Lower leg skin (tissue), 4 donors: Measurements from ENCODE around the gene STAB1. TPM values are rescaled to one million over a fixed set of nuclear protein-coding genes. Genes with fewer than 3 reads are reported as not detected.

Source experiments
- DNase-seq, 2 donors: peaks; one replicate each; pipeline ENCODE4 v3.0.0-alpha.2; 2019; ENCODE audit warnings: low spot score in 2 of 2
- H3K4me3 ChIP-seq: fragments of 200-600 bp; sonication (generic); 2 replicates; pipeline ENCODE4 v1.5.1; 2017; ENCODE audit warnings: mild to moderate bottlenecking, low read depth; ENCODE audit not compliant: poor library complexity, severe bottlenecking
- POLR2A ChIP-seq, 2 donors: fragments of 450-650 bp; IDR thresholded peaks; one replicate each; pipeline ENCODE4 v1.6.1; 2016 to 2017; ENCODE audit warnings: antibody characterized with exemption in 2 of 2, mild to moderate bottlenecking in 1 of 2, moderate library complexity in 1 of 2
- WGBS, 2 donors: methylation state at CpG; one replicate each; pipeline ENCODE4 v1.1.5; 2018; 5-methylcytosine and 5-hydroxymethylcytosine counted together
- intact Hi-C: fragments of 100-400 bp; cut with DNase I; formaldehyde crosslinking; loops from one replicate; pipeline ENCODE4 v1.15.0; 2023; ENCODE audit warnings: low total_unique reads
- total RNA-seq, 4 donors: library from RNA; depleted of rRNA; stranded (reverse); fragments of >200 nt; gene quantifications; one replicate each; pipeline ENCODE4 v1.1.0, GENCODE V29; 2016
- TF ChIP-seq, protein P1 (sequence below), 3 donors: fragments of 450-650 bp; IDR thresholded peaks; one replicate each; pipeline ENCODE4 v1.5.1; 2016; ENCODE audit warnings: antibody characterized with exemption in 3 of 3, mild to moderate bottlenecking in 3 of 3, moderate library complexity in 2 of 3

Gene STAB1
- total RNA-seq, 4 donors from 2014 or later: 10.1 to 23.9 (median 12.1) TPM

GRCh38 chr3:52477076-52477795 is 17.9 kb upstream of the STAB1 start:
- no peak overlapping the region for H3K4me3 ChIP-seq
- intact Hi-C loops: no loop called here
- DNase-seq: no peak
- 88 to 89% methylated on average over 15 to 16 of the region's 16 CpGs for WGBS, 2 donors
- TF ChIP-seq, protein P1, sequence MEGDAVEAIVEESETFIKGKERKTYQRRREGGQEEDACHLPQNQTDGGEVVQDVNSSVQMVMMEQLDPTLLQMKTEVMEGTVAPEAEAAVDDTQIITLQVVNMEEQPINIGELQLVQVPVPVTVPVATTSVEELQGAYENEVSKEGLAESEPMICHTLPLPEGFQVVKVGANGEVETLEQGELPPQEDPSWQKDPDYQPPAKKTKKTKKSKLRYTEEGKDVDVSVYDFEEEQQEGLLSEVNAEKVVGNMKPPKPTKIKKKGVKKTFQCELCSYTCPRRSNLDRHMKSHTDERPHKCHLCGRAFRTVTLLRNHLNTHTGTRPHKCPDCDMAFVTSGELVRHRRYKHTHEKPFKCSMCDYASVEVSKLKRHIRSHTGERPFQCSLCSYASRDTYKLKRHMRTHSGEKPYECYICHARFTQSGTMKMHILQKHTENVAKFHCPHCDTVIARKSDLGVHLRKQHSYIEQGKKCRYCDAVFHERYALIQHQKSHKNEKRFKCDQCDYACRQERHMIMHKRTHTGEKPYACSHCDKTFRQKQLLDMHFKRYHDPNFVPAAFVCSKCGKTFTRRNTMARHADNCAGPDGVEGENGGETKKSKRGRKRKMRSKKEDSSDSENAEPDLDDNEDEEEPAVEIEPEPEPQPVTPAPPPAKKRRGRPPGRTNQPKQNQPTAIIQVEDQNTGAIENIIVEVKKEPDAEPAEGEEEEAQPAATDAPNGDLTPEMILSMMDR (IDR thresholded peaks at IDR 0.05): no peak
- TF ChIP-seq POLR2A (IDR thresholded peaks at IDR 0.05): no peak

GRCh38 chr3:52477796-52478095 is 17.4 kb upstream of the STAB1 start:
- intact Hi-C loops: no loop called here
- no peak for DNase-seq
- no peak overlapping the region for H3K4me3 ChIP-seq
- WGBS, 2 donors: 92 to 95% methylated on average over 6 of the region's 6 CpGs
- no peak for TF ChIP-seq POLR2A (IDR thresholded peaks at IDR 0.05)
- TF ChIP-seq, protein P1 (IDR thresholded peaks at IDR 0.05): no peak

DNA sequence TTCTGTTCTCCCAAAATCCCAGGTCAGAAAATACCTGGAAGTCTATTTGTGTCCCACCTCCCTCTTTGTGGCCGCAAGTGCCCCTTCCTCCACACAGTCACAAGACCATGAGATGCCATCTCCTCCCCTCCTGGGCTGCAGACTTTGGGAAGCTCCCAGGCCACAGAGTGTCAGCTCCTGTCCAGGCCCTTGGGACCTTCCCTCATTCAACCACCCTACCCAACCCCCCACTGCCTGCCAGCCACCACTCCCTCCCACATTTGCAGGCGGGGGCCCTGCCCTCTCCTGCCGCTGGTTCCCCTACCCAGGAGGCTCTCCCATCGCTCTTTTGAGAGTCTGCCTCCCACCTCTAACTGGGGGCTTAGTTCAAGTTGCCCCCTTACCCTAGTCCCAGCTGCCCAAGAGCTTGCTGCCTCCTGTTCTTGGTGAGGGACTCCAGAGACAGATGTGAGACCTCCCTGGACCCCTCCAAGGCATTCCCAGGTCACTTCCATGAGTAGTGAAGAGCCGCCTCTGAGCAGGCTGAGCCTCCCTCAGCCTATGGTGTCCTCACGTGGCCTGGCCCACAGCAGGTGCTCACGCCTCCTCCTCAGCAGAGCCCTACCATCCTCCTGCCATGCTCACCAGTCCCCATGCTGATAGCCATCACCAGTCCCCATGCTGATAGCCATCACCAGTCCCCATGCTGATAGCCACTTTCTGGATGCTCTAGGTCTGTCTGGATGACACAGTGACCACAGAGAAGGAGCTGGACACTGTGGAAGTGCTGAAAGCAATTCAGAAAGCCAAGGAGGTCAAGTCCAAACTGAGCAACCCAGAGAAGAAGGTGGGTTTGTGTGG is 15.9 kb upstream of the STAB1 start:
- DNase-seq: no peak
- WGBS, 2 donors: 91 to 92% methylated on average over 7 of the region's 7 CpGs

GRCh38 chr3:52479877-52480575 is 15.1 kb upstream of the STAB1 start:
- TF ChIP-seq, protein P1 (IDR thresholded peaks at IDR 0.05): no peak
- no peak for TF ChIP-seq POLR2A (IDR thresholded peaks at IDR 0.05)
- intact Hi-C loops: no loop called here
- WGBS, 2 donors: 81% methylated on average over 14 to 16 of the region's 16 CpGs
- DNase-seq: no peak
- no peak overlapping the region for H3K4me3 ChIP-seq

More for the DNA sequence above, 15.9 kb upstream of the STAB1 start:
- TF ChIP-seq, protein P1 (IDR thresholded peaks at IDR 0.05): no peak
- no peak for TF ChIP-seq POLR2A (IDR thresholded peaks at IDR 0.05)
- no peak overlapping the region for H3K4me3 ChIP-seq
- intact Hi-C loops: no loop called here

- H3K4me3 ChIP-seq: no peak overlapping the region
- TF ChIP-seq, protein P1 (IDR thresholded peaks at IDR 0.05): no peak
- no peak for TF ChIP-seq POLR2A (IDR thresholded peaks at IDR 0.05)
- 88 to 89% methylated on average over 27 of the region's 27 CpGs for WGBS, 2 donors
- intact Hi-C loops: no loop called here
- DNase-seq: no peak
Measured at GRCh38 chr3:52480768-52481715, 14.1 kb upstream of the STAB1 start.
